HG03354 (cell line): Measurements from ENCODE around the gene PBRM1.

Source experiments
- ATAC-seq: cut with Tn5 transposase; IDR thresholded peaks from one replicate; pipeline ENCODE4 v1.9.1; 2021; ENCODE audit warnings: mild to moderate bottlenecking; ENCODE audit not compliant: unreplicated experiment, poor library complexity, severe bottlenecking

PBRM1 gene

DNA sequence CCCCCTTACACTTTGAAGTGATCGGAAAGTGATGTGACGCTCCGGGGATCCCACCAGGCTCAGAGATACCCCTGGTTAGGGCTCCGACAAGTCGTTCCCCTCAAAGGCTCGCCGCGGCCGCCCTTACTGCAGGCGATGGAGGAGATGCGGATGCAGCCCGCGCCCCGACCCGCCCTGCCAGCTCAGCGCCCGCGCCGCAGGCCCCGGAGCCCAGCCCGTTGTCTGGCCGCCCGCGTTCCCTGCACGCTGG lies 19.6 kb upstream of the PBRM1 start:
- peak; percentile 51 for ATAC-seq

DNA sequence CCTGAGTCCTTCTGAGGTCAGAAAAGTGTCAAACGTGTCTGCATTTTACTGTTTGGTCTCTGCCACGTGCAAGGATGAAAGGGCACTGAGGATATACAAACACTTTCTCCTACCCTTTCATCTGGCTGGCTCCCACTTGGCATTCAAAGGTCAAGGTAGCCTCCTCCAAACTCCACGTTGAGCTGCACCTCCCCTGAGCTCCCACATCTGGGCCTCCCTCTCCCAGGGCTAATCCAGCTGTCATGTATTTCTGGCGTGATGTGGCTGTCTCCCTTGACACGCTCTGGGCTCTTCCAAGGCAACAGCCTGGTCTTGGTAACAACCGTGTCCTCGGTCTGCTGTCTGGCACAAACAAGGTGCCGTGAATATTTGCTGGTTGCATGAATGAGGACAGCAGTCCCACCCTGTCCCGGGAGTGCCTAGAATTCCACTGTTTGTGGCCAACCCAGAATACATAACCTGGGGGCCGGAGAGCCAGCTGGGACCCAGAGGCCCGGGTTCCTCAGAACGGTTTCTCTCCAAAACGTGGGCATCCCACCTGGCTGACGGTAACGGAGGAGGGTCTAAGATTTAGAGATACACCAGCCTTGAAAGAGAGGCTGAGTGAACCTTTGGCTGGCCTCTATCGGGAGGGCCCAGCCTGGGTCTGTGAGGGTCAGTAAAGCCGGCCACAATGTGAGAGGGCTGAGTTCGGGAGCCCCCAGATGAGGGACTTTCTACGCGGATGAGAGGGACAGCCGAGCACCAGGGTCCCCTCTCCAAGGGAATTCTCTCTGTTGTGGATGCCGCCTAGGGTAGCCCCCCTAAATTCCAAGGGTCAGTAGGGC lies 19.1 kb upstream of the PBRM1 start:
- ATAC-seq = peak; percentile 9

DNA sequence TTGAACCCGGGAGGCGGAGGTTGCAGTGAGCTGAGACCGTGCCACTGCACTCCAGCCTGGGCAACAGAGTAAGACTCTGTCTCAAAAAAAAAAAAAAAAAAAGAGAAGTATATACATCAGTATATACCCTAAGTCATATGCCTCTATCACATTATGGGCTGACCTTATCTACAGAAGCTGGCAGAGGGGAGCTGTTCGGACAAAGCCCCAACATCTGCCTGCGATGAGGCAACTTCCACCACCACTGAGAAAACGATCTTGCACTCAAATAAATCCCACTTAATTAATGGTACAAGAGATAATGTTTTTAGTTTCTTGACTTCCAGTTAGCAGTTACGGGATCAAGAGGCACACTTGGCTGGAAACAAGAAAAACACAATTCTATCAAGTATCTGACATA lies 17.6 kb upstream of the PBRM1 start:
- no peak for ATAC-seq

DNA sequence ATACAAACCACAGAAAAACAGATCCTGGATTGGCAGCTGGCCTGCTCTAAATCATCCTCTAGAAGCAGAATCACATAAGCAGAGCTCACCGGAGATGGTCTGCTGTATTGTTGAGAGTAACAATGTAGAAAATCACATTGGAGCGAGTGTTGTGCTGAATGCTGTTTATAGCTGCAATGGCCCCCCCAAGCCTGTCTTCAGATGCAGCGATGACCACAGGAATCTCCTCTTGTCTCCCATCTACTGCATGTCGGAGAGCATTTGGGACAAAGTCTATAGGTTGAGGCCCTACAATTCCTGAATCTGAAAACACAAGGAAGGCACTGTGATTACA lies 11.9 kb upstream of the PBRM1 start:
- no peak for ATAC-seq

DNA sequence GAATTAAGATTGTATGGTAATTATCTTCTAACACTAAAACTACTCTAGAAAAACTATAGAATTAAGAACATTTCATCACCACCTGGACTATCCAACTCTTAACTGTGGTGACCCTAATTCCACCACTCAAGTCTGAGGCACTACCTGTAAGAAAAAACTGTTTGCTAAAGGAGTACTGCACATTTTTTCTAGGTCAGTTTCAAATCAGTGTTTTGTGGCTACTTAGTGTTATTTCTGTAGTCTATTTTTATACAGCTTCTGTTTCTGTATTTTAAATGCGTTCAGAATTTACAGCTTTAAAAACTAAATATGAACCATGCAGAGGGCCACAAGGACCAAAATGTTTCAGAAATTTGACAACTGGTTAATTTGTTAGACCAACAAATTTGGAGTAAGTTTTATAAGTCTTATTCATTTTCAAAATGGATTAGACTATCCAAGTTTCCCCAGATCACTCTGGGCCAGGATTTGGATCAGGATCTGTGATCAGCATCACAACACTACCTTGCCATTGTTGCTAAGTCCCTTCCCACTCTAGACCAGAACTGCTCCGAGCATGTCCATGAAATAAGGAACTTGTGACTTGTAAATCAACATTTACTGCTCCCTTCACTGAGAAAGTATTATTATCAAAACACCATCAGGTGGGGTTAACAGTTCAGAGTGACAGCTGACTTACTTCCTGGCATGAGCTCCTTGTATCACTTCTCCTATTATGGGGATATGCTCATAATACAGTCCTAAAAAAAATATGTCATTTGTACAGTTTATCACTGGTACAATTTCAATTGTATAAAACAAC lies 11.3 kb upstream of the PBRM1 start:
- ATAC-seq = no peak

DNA sequence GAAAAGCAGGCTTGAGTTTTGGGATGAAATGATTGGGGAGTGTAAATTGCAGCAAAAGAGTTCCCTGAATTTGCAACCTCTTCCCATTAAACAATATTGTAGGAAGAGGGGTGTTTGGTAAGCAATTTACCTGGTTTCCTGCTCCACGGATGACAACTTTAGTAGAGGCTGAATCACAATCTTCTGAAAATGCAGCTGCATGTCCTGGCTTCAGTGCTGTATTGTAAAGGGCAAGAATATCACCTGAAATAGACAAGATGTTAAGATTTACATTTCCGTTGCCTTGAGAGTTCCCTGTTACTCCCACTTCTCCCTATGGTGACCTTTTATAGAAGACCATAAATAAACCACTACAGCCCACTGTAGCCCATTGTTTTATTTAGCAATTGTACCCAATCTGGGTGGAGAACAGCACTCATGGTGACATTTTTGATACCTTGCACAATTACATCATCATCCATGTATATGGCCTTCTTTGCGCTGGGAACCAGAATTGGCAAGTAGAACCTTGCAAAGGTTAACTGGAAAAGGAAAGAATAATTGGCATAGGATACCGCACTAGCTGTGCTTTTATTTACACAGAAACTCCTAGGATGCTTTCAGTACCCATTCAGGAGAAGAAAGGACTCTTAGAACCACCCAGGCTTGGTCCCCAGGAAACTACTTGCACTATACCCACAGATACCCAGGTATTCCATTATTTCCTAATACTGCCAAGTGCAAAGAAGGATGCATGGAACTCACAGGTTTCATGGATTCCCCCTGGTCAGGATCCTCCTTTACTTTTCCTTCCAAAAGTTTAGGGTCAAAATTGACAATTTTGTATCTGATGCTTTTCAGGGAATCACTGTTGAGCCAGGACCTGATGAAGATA lies 10.3 kb upstream of the PBRM1 start:
- no peak for ATAC-seq

DNA sequence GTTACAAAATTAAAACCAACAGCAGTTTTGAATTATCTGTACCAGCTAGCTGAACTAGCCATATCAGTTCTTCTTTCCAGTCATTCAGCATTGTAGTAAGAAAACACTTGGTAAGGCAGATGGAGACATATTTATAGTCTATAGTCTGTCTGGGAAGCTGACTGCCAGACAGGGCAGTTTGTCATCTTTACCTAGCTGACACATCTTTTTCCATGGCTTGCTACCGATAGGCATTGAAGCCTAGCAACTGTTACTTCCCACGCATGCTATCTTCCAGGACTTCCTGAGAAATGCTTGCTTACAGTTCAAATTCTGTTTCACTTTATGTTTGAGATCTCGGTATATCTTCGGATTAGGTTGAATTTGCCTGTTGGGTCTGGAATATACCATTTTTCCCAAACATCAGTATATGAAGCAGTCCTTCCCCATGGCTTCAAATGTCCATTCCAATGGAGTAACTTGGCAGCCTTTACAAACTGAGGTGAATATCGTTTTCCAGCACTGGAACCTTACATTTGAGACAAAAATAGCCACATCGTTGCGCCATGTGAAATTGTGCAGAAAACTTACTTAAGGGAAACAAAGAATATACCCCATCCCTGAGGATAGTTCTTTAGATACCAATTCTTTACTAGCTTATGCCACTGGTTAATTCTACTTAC lies 8.9 kb upstream of the PBRM1 start:
- ATAC-seq = no peak

DNA sequence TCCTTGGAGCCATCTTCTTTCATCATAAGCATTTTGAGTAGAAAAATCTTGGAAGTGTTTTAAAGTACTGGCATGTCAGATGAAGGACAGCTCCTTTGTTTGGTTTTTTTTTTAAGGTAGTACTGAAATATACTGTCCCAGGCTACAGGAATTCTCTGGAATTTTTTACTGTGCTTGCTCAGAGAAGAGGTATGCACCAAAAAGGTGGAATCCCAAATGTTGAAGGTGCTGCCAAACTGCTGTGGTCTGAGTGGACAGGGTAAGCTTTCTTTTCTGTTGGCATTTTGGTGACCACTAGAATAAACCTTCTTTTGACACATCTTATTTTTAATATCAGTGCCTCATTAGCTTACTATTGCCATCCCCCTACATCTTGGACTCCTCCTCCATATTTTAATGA lies 7.4 kb upstream of the PBRM1 start:
- no peak for ATAC-seq

DNA sequence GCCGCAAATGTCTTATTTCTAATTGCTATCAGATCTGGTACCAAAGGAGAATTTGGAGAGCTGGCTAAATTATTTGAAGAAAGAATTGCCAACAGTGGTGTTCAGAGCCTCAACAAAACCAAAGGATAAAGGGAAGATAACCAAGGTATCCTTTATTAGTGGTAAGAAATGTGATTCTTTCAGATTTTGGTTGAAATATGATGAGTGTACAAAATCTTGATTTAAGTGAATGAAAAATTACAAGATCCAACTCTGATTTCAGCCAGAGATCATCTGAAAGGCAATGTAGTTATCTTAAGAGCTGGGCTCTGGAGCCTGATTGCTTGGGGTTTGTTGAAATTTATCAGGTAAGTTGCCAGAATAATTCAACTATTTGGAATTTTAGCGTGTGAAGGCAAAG lies 4.8 kb upstream of the PBRM1 start:
- no peak for ATAC-seq

DNA sequence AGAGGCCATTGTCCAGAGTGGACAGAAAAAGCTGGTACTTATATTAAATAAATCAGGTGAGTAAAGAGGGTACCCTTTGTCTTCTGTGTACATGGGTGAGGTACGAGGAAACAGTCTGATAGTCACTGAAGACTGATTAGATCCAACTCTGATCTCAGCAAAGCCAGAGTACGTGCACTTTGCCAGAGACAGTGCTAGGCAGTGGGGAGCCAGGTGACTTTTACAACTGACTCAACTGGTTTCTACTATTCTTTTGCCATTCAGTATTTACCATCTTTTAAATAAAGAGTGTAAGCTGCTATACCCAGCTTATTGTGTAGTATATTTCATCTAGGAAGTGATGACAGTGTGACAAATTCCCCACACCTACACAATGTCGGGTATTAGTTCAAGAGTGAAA lies 3.4 kb upstream of the PBRM1 start:
- no peak for ATAC-seq

DNA sequence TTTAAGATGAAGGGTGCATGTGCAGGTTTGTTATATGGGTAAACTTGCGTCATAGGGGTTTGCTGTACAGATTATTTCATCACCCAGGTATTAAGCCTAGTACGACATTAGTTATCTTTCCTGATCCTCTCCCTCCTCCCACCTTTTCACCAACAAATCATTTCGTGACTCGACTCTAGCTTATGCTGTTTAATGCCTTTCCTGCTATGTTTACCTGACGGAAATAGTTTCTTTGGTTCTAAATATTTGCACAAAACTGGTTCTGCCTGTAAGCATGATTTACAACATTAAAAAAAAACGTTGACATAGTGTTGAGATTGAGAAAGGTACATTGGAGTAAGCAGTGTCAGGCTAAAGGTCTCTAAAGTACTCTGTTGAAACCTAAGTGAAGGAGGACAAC lies 2.6 kb upstream of the PBRM1 start:
- no peak for ATAC-seq

DNA sequence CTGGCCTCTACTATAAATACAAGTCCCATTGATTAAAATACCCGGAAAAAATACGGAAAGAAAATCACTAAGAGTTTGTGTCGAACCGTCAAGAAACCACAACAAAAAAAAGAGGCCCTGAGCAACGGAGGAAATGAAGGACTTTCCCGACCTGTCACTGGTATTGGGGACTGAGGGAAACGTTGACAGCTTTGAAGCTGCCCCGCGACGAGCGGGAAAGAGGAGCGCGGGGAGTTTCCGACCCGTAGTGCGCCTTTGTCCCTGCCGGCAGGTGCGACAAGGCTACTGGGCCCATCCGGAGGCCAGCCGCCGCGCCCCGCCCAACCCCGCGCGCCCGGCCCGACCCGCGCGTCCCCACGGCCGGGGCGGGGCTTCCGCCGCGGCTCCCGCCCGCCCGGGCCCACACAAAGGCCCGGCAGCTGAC lies 416 bp downstream of the PBRM1 start:
- peak; percentile 79 for ATAC-seq

DNA sequence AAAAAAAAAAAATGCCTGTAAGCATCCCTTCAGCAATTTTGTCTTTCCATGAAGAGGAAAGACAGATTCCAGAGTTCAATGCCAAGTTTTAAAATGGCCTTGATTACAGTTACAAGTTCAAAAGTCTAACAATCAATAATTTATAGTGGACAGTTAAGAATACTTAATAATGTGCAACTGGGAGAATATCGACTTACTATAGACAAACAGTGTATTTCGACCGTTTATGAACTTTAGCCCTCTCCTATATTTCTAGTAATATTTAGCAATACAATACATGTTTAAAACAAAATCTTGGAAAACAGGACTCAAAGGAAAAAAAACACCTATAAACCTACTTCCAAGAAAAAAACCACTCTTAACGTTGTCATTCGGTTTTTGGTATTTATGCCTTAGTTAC lies 1.5 kb downstream of the PBRM1 start:
- no peak for ATAC-seq

DNA sequence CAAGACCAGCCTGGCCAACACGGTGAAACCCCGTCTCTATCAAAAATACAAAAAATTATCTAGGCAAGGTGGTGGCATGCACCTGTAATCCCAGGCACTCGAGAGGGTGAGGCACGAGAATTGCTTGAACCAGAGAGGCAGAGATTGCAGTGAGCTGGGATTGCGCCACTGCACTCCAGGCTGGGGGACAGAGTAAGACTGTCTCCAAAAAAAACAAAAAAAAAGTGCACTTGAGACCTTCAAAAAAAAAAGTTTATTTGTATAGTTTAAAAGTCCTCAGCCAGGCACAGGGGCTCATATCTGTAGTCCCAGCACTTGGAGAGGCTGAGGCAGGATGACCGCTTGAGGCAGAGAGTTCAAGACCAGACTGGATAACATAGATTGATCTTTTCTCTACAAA lies 2.1 kb downstream of the PBRM1 start:
- no peak for ATAC-seq

DNA sequence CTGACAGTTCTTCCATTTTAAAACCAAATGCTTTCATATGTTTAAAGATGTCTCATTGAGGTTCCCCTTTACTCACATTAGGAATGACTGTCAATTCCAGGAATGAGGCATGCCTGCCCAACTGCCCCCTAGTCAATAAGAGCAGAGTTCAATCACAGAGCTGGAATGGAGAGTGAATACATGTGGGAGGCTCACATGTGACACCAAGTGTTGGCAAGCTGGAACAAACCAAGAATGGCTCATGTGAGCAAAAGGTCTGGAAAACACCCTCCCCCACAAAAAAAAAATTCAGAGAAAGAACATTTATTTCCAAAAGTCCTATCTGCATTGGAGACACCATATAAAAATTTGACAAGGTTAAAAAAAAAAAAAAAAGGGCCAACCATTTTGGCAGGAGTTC lies 3.7 kb downstream of the PBRM1 start:
- ATAC-seq = no peak

DNA sequence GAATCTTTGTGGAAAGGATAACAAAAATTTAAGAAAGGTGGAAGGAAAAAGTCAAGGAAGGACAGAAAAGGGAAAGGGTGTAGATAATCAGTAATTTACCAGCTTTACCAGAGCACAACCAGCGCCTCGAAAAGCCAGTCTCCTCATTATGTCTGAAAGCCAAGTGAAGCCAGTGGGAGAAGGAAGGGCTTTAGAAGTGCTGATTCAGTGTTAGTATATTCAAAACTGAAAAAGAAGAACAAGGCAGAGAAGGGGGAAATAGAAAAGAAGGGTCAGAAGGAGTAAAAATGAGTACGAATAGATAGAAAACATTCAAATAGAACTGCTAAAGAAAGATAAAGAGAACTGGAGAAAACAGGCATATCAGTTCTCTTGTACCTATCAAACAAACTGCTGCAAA lies 4.1 kb downstream of the PBRM1 start:
- ATAC-seq = no peak

DNA sequence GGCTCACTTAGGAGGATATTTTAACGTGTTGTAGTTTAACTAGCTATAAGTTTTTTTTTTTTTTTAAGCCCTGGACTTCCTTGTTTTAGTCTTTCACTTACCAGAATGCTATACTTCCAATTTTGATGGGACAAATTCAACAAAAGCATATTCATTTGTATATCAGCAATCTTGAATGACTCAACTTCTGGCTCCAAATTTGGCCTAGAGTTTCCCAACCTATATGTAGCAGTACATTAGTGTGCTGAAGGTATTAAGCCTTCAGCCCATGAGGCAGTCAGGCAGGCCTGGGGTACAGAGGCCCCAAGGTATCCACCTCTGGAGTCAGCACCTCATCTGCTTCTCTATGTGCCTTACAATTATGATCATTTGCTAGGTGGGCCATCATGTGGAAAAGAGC lies 5.9 kb downstream of the PBRM1 start:
- ATAC-seq = no peak

DNA sequence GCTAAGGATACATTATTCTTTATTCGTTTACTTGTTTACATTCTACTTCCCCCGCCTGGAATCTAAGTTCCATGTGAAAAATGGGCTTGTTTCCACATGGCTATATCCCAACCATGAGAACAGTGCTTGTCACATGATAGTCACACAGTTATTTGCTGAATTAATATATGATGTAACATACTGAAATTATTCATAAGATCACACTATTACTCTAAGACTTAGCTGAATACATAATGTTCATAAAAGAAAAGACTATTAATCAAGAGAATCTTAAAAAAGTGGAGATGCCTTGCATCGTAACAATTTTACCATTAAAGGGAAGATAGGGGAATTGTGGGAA lies 6.5 kb downstream of the PBRM1 start:
- no peak for ATAC-seq

DNA sequence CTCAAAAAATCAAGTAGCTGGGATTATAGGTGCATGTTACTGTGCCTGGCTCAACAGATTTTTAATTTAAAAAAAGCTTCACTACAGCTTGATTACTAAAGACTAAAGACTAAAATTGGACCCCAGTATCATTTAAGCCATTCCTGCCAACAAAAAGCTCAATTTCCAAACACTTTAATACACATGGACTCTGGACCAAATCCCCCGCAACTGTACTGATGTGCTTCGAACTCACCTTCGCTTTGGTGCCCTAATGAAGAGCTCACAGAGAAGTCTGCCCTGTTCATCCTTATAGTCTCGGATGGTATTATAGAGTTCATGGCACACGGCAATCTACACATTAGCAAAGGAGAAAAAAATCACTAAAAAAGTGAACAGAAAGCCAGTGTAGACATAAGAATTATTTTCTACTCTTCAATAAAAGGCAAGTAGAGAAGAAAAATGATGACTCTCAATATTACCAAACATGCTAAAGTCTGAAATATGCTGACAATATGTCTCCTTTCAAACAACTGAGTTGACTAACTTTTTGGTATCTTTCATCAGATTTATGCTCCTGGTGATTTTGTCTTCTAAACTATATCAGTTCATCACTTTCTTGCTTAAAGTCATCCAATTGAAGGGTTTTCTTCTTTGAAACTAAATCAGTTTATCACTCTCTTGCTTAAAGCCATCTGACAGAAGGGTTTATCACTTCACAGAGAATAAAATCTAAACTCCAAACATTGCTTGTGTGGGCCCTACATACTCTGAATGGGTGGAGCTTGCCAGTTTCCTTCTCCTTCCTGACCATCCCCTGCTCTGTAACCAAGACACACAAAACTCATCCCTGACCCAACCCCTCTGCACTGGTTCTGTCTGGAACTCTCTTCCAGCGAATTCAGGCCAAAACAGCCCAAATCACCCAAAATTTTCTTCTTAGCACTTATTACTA lies 7.2 kb downstream of the PBRM1 start:
- ATAC-seq = no peak
